Karpas-422 (cell line): ENCODE results near the gene ACTR1A. TPM values are rescaled to one million over a fixed set of nuclear protein-coding genes. Genes with fewer than 3 reads are reported as not detected.

ENCODE experiments used
- DNase-seq: peaks from one replicate; pipeline ENCODE4 v3.0.0-alpha.2; 2015
- H2AFZ ChIP-seq: fragments of 200-600 bp; sonication (generic); 2 replicates; pipeline ENCODE4 v1.6.1; 2014; ENCODE audit warnings: antibody characterized with exemption, low read length, mixed read lengths
- H3K27ac ChIP-seq: fragments of 200-600 bp; sonication (generic); 2 replicates; pipeline ENCODE4 v1.5.1; 2014; ENCODE audit warnings: mild to moderate bottlenecking, low read length, moderate library complexity
- H3K27me3 ChIP-seq: fragments of 200-600 bp; sonication (generic); 2 replicates; pipeline ENCODE4 v1.6.1; 2014; ENCODE audit warnings: low read length, mixed read lengths
- H3K36me3 ChIP-seq: fragments of 200-600 bp; sonication (generic); 2 replicates; pipeline ENCODE4 v1.6.1; 2014; ENCODE audit warnings: low read length, mixed read lengths; ENCODE audit not compliant: insufficient read depth
- H3K4me1 ChIP-seq: fragments of 200-600 bp; sonication (generic); 2 replicates; pipeline ENCODE4 v1.6.1; 2014; ENCODE audit warnings: mild to moderate bottlenecking, low read length, mixed read lengths
- H3K4me2 ChIP-seq: fragments of 200-600 bp; sonication (generic); 2 replicates; pipeline ENCODE4 v1.6.1; 2014; ENCODE audit warnings: low read length, low read depth, mild to moderate bottlenecking; ENCODE audit not compliant: poor library complexity, severe bottlenecking
- H3K4me3 ChIP-seq: fragments of 200-600 bp; sonication (generic); 2 replicates; pipeline ENCODE4 v1.5.1; 2014; ENCODE audit warnings: mild to moderate bottlenecking, antibody characterized with exemption, low read length, mixed read lengths
- H3K79me2 ChIP-seq: fragments of 200-600 bp; sonication (generic); 2 replicates; pipeline ENCODE4 v1.6.1; 2014; ENCODE audit warnings: mild to moderate bottlenecking, low read length, mixed read lengths
- H3K9ac ChIP-seq: fragments of 200-600 bp; sonication (generic); 2 replicates; pipeline ENCODE4 v1.6.0; 2014; ENCODE audit warnings: low read length
- H3K9me2 ChIP-seq: fragments of 200-600 bp; sonication (generic), shearing (Covaris generic); replicated peaks from 2 replicates; pipeline ENCODE4 v1.6.0; 2014; ENCODE audit warnings: mild to moderate bottlenecking, low read length, moderate library complexity; ENCODE audit not compliant: insufficient read depth
- H3K9me3 ChIP-seq: fragments of 300-700, 200-600 bp; sonication (generic); 2 replicates; pipeline ENCODE4 v1.6.1; 2014; ENCODE audit warnings: low read length, mixed read lengths
- H4K20me1 ChIP-seq: fragments of 200-600 bp; sonication (generic); 2 replicates; pipeline ENCODE4 v1.6.1; 2014; ENCODE audit warnings: mild to moderate bottlenecking, antibody characterized with exemption, low read length, low read depth; ENCODE audit not compliant: insufficient read depth
- total RNA-seq: library from RNA; depleted of rRNA; stranded (reverse); fragments of >200 nt; shearing (Covaris generic); gene quantifications from 2 replicates; pipeline ENCODE4 v1.2.3, GENCODE V29; 2014; ENCODE audit warnings: low replicate concordance

The ACTR1A gene
- total RNA-seq, 1 experiment from 2014 or later = 83.7 TPM

GRCh38 chr10:102473445-102474331 lies 28.8 kb downstream of the ACTR1A start:
- Histone ChIP-seq H3K27me3 (no peaks in the 10 kb centered on the region), H3K4me3 (no peak overlapping the region), H3K9me3 (no peaks in the 10 kb centered on the region), H3K9me2 (no peaks in the 10 kb centered on the region), H3K36me3 (0 out of 2 replicates have a peak, but pooled peaks cover 1% of the 10 kb centered on the region), H4K20me1 (no peaks in the 10 kb centered on the region), H2AFZ (no peak overlapping the region), H3K79me2 (no peaks in the 10 kb centered on the region), H3K4me2 (no peak overlapping the region), H3K9ac (no peak overlapping the region), H3K27ac (no peak overlapping the region), H3K4me1 (no peaks in the 10 kb centered on the region)
- no peak for DNase-seq

- no peak overlapping the region for H3K27ac ChIP-seq
- H3K9me3 ChIP-seq = no peaks in the 10 kb centered on the region
These were observed 31.6 kb downstream of the ACTR1A start for GRCh38 chr10:102470579-102471546.

GRCh38 chr10:102468683-102469082 lies 33.8 kb downstream of the ACTR1A start:
- no peak for DNase-seq
- H3K36me3 ChIP-seq = no peaks in the 10 kb centered on the region
- H3K9ac ChIP-seq = no peak overlapping the region
- no peaks in the 10 kb centered on the region for H3K9me2 ChIP-seq
- no peaks in the 10 kb centered on the region for H3K9me3 ChIP-seq
- no peak overlapping the region for H3K4me2 ChIP-seq
- H3K4me1 ChIP-seq = no peaks in the 10 kb centered on the region
- no peak overlapping the region for H3K27ac ChIP-seq
- no peaks in the 10 kb centered on the region for H3K27me3 ChIP-seq
- H2AFZ ChIP-seq = no peak overlapping the region
- H4K20me1 ChIP-seq = no peaks in the 10 kb centered on the region
- no peak overlapping the region for H3K4me3 ChIP-seq
- no peaks in the 10 kb centered on the region for H3K79me2 ChIP-seq

More at GRCh38 chr10:102470579-102471546, 31.6 kb downstream of the ACTR1A start:
- Histone ChIP-seq H3K27me3 (no peaks in the 10 kb centered on the region), H3K79me2 (no peaks in the 10 kb centered on the region), H4K20me1 (no peaks in the 10 kb centered on the region), H3K4me3 (no peak overlapping the region), H3K4me2 (no peak overlapping the region), H2AFZ (no peak overlapping the region), H3K4me1 (no peaks in the 10 kb centered on the region), H3K9ac (no peak overlapping the region), H3K36me3 (no peaks in the 10 kb centered on the region), H3K9me2 (no peaks in the 10 kb centered on the region)
- DNase-seq = no peak

GRCh38 chr10:102467971-102468438 lies 34.5 kb downstream of the ACTR1A start:
- Histone ChIP-seq H3K4me1 (no peaks in the 10 kb centered on the region), H4K20me1 (no peaks in the 10 kb centered on the region), H3K36me3 (no peaks in the 10 kb centered on the region), H2AFZ (no peak overlapping the region), H3K27me3 (no peaks in the 10 kb centered on the region), H3K27ac (no peak overlapping the region), H3K9me3 (no peaks in the 10 kb centered on the region), H3K4me2 (no peak overlapping the region), H3K4me3 (no peak overlapping the region), H3K79me2 (no peaks in the 10 kb centered on the region), H3K9me2 (no peaks in the 10 kb centered on the region), H3K9ac (no peak overlapping the region)
- no peak for DNase-seq

- Histone ChIP-seq H3K27ac (no peak overlapping the region), H3K79me2 (no peaks in the 10 kb centered on the region), H3K36me3 (no peaks in the 10 kb centered on the region), H4K20me1 (no peaks in the 10 kb centered on the region), H3K4me1 (peaks cover under 1% of the 10 kb centered on the region; the same call in 1 of the 2 replicates), H3K9me2 (no peaks in the 10 kb centered on the region), H3K27me3 (no peaks in the 10 kb centered on the region), H3K4me3 (no peak overlapping the region), H3K9me3 (no peaks in the 10 kb centered on the region), H3K9ac (no peak overlapping the region), H3K4me2 (no peak overlapping the region), H2AFZ (no peak overlapping the region)
- no peak for DNase-seq
These were observed 35.2 kb downstream of the ACTR1A start for GRCh38 chr10:102467318-102467717.

- Histone ChIP-seq H3K36me3 (no peaks in the 10 kb centered on the region), H3K79me2 (no peaks in the 10 kb centered on the region), H3K27me3 (no peaks in the 10 kb centered on the region), H3K27ac (no peak overlapping the region), H3K4me2 (no peak overlapping the region), H4K20me1 (no peaks in the 10 kb centered on the region), H2AFZ (no peak overlapping the region), H3K9ac (no peak overlapping the region), H3K9me2 (no peaks in the 10 kb centered on the region), H3K4me1 (peaks cover 16% of the 10 kb centered on the region), H3K9me3 (no peaks in the 10 kb centered on the region), H3K4me3 (no peak overlapping the region)
- DNase-seq = no peak
These were observed 37.0 kb downstream of the ACTR1A start for GRCh38 chr10:102465466-102465865.

- H3K4me2 ChIP-seq = no peak overlapping the region
- no peak overlapping the region for H2AFZ ChIP-seq
- H3K79me2 ChIP-seq = no peaks in the 10 kb centered on the region
- no peaks in the 10 kb centered on the region for H3K36me3 ChIP-seq
- no peaks in the 10 kb centered on the region for H4K20me1 ChIP-seq
- no peaks in the 10 kb centered on the region for H3K27me3 ChIP-seq
- H3K9me3 ChIP-seq = no peaks in the 10 kb centered on the region
- no peak for DNase-seq
- H3K27ac ChIP-seq = no peak overlapping the region
- peaks cover 16% of the 10 kb centered on the region for H3K4me1 ChIP-seq
- no peak overlapping the region for H3K4me3 ChIP-seq
- H3K9ac ChIP-seq = no peak overlapping the region
- no peaks in the 10 kb centered on the region for H3K9me2 ChIP-seq
These were observed 38.5 kb downstream of the ACTR1A start for GRCh38 chr10:102463983-102464382.
